Right lobe of liver (tissue), 6 donors: ENCODE data around the gene GSG1L. TPM values are rescaled to one million over a fixed set of nuclear protein-coding genes. Genes with fewer than 3 reads are reported as not detected.
A peak's percentile ranks its signal among the peaks of the same experiment; 100 is the strongest.

Experiments
- ATAC-seq, 4 donors: fragments of 200-7000 bp; cut with Tn5 transposase; one replicate each; pipeline ENCODE4 v1.9.1; 2020; ENCODE audit warnings: mild to moderate bottlenecking in 4 of 4, moderate library complexity in 4 of 4
- DNase-seq, 3 donors: peaks; one replicate each; pipeline ENCODE4 v3.0.0-alpha.2; 2020
- H3K27ac ChIP-seq, 3 donors: fragments of 200-600 bp; one replicate each; pipeline ENCODE4 v1.8.0; 2022
- H3K27me3 ChIP-seq, 2 donors: fragments of 200-600 bp; one replicate each; pipeline ENCODE4 v1.8.0; 2022
- H3K36me3 ChIP-seq, 4 donors: fragments of 200-600 bp; sonication (generic) in 1 of 4; one replicate each; pipeline versions ENCODE4 v1.5.1 to v1.8.0; 2017 to 2022; ENCODE audit warnings: control low read depth in 1 of 4
- H3K4me1 ChIP-seq, 4 donors: fragments of 200-600 bp; sonication (generic) in 1 of 4; one replicate each; pipeline versions ENCODE4 v1.5.1 to v1.8.0; 2017 to 2022; ENCODE audit warnings: control low read depth in 1 of 4
- H3K4me3 ChIP-seq, 3 donors: fragments of 200-600 bp; one replicate each; pipeline ENCODE4 v1.8.0; 2022
- H3K9me3 ChIP-seq, 4 donors: fragments of 200-600 bp; sonication (generic) in 1 of 4; one replicate each; pipeline versions ENCODE4 v1.5.1 to v1.8.0; 2017 to 2022; ENCODE audit warnings: control low read depth in 1 of 4
- POLR2A ChIP-seq: fragments of 450-650 bp; IDR thresholded peaks from one replicate; pipeline ENCODE4 v1.6.1; 2017; ENCODE audit warnings: antibody characterized with exemption, mild to moderate bottlenecking
- WGBS: methylation state at CpG from one replicate; pipeline ENCODE4 v1.1.6; 2018; ENCODE audit warnings: low coverage, low lambda C conversion rate; ENCODE audit not compliant: insufficient coverage; ENCODE audit errors: missing lambda C conversion rate; 5-methylcytosine and 5-hydroxymethylcytosine counted together
- intact Hi-C, 2 donors: fragments of 100-400 bp; cut with DNase I; formaldehyde crosslinking; loops; one replicate each; pipeline versions ENCODE4 v1.11.2 to v1.14.1; 2022
- total RNA-seq, 6 experiments: library from RNA; depleted of rRNA in 2 of 6; stranded (reverse); fragments of >200 nt in 2 of 6; fragmentation: NEBNext Ultra II Directional in 3 of 6; extraction: Animal tissue kit (Norgen Biotek cat#: 25700) in 3 of 6; gene quantifications; one replicate each; pipeline versions ENCODE4 v1.1.0 to v1.2.4, GENCODE V29; 2016 to 2023
- TF ChIP-seq, protein P1 (sequence below), 4 donors: fragments of 200-600 bp in 3 of 4; fragments of 450-650 bp in 1 of 4; IDR thresholded peaks; one replicate each; pipeline versions ENCODE4 v1.5.1 to v1.8.0; 2016 to 2022; ENCODE audit warnings: antibody characterized with exemption in 4 of 4, mild to moderate bottlenecking in 2 of 4
- donor health status: DM: no; HTN: yes; CAD: no.
- donor health status: DM: no; HTN: no; CAD: no.
- donor health status: DM: no; HTN: no; CAD: no.
- donor health status: DM: no; HTN: yes; CAD: no.
- donor health status: DM: no; HTN: yes; CAD: no.

GSG1L gene
- total RNA-seq, 6 experiments from 2014 or later, result 0.33 TPM; not detected in 5

- TF ChIP-seq, protein P1, sequence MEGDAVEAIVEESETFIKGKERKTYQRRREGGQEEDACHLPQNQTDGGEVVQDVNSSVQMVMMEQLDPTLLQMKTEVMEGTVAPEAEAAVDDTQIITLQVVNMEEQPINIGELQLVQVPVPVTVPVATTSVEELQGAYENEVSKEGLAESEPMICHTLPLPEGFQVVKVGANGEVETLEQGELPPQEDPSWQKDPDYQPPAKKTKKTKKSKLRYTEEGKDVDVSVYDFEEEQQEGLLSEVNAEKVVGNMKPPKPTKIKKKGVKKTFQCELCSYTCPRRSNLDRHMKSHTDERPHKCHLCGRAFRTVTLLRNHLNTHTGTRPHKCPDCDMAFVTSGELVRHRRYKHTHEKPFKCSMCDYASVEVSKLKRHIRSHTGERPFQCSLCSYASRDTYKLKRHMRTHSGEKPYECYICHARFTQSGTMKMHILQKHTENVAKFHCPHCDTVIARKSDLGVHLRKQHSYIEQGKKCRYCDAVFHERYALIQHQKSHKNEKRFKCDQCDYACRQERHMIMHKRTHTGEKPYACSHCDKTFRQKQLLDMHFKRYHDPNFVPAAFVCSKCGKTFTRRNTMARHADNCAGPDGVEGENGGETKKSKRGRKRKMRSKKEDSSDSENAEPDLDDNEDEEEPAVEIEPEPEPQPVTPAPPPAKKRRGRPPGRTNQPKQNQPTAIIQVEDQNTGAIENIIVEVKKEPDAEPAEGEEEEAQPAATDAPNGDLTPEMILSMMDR (IDR thresholded peaks at IDR 0.05), result no peak
- no peak for TF ChIP-seq POLR2A
- H3K27me3 ChIP-seq, result no peaks in the 10 kb centered on the region
- H3K4me1 ChIP-seq, result no peaks in the 10 kb centered on the region
- H3K9me3 ChIP-seq, result no peaks in the 10 kb centered on the region
- H3K36me3 ChIP-seq, result no peaks in the 10 kb centered on the region
- intact Hi-C loops, result no loop called here
- ATAC-seq (no peak), DNase-seq (peak in 1 of 3 donors; percentile 13)
- H3K27ac ChIP-seq, result no peak overlapping the region
- H3K4me3 ChIP-seq, result no peak overlapping the region
- 94% methylated on average over 4 of the region's 20 CpGs for WGBS
Observed at GRCh38 chr16:27778171-27778925, 285.2 kb downstream of the GSG1L start.

DNA sequence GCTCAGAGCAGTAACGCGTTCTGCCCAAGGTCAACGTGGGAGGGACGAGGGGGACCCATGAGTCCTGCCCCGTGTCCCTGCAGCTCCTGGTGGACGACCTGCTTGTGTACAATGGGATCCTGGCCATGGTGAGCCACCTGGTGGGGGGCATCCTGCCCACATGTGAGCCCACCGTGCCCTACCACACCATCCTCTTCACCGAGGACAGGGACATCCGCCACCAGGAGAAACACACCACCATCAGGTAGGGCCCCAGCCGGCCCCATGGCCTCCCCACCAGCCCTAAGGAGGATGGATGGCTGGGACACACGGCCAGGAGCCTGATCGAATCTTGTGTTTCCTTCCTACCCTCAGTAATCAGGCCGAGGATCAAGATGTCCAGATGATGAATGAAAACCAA is 286.0 kb downstream of the GSG1L start:
- H3K36me3 ChIP-seq, result no peaks in the 10 kb centered on the region
- no peak overlapping the region for H3K27ac ChIP-seq
- H3K4me1 ChIP-seq, result no peaks in the 10 kb centered on the region
- no peak overlapping the region for H3K4me3 ChIP-seq
- H3K27me3 ChIP-seq, result no peaks in the 10 kb centered on the region
- WGBS, result no CpG with 5 or more reads among the region's 13 CpGs
- ATAC-seq (no peak), DNase-seq (peak in 1 of 3 donors; percentile 11)
- intact Hi-C loops, result no loop called here
- TF ChIP-seq, protein P1 (IDR thresholded peaks at IDR 0.05), result no peak
- no peak for TF ChIP-seq POLR2A
- no peaks in the 10 kb centered on the region for H3K9me3 ChIP-seq

DNA sequence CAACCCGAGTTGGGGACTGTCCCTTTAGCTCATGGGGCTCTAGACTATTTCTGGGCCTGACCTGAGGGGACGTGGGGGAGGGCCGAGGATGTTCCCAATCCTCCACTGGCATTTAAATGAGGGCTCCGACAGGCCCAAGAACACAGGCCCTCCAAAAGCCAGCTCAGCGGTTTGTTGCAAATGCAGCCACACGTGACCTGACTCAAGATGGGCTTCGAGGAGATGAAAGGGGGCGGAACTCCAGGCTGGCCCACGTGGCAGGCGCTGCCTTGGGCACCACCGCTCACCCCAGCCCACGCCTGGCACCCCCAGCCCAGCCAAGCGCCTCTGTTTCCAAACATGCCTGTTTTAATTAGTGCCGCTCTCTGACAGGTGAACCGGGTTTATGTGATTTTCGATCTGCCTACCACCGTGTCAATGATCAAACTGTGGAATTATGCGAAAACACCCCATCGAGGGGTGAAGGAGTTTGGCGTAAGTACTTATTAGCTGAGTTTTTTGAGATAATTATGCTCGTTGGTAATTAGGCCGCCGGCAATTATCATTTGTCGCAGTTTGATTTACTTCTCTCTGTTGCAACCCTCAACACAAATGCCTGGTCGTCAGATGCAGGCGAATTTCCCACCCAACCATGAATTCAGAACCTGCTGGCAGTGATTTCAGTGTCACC is 286.8 kb downstream of the GSG1L start:
- no peak for ATAC-seq
- H3K36me3 ChIP-seq, result no peaks in the 10 kb centered on the region
- no peaks in the 10 kb centered on the region for H3K27me3 ChIP-seq
- peak in 1 of 3 donors; percentile 6 for DNase-seq
- no peaks in the 10 kb centered on the region for H3K9me3 ChIP-seq
- no peak for TF ChIP-seq POLR2A
- TF ChIP-seq, protein P1 (IDR thresholded peaks at IDR 0.05), result no peak
- intact Hi-C loops, result no loop called here
- no peaks in the 10 kb centered on the region for H3K4me1 ChIP-seq
- H3K4me3 ChIP-seq, result no peak overlapping the region
- 95% methylated on average over 10 of the region's 26 CpGs for WGBS
- H3K27ac ChIP-seq, result no peak overlapping the region

DNA sequence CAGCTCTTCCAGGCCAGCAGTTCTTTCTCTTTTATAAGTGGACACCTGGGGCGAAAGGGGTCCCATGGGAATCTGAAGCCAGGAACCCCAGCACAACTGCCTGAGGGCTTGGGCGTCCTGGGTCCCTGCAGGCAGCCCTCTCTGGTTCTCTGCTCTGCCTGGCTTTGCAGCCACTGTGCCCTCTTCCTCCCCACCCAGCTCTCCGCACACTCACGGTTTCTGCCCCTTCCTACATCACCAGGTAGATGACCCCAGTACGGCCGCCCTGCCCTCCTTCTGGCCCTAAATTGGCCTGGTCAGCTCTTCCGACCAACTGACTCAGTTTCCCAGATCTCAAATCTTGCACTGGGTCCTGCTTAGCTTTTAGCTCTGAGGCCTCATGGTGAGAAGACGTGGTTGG is 288.3 kb downstream of the GSG1L start:
- Histone ChIP-seq H3K4me1 (no peaks in the 10 kb centered on the region), H3K36me3 (no peaks in the 10 kb centered on the region), H3K27ac (no peak overlapping the region), H3K27me3 (no peaks in the 10 kb centered on the region), H3K4me3 (no peak overlapping the region), H3K9me3 (no peaks in the 10 kb centered on the region)
- TF ChIP-seq POLR2A, result no peak
- TF ChIP-seq, protein P1 (IDR thresholded peaks at IDR 0.05), result no peak
- intact Hi-C loops, result no loop called here
- WGBS, result 83% methylated on average over 4 of the region's 8 CpGs
- DNase-seq (peak in 1 of 3 donors; percentile 5), ATAC-seq (no peak)
